ENCODE measurements around the gene CHCHD6.
"Not testable (repeated sequence)": the region's sequence is repeated elsewhere in the genome, so short reads cannot be mapped to it uniquely, and the experiment has no call there.

CHCHD6 gene

GRCh38 chr3:126792998-126793397 lies 89.0 kb downstream of the CHCHD6 start:
- no peak overlapping the region for H3K4me3 ChIP-seq (ENCODE audit: low read length)
- DNase-seq (ENCODE audit: low read depth, low spot score), result no peak

DNA sequence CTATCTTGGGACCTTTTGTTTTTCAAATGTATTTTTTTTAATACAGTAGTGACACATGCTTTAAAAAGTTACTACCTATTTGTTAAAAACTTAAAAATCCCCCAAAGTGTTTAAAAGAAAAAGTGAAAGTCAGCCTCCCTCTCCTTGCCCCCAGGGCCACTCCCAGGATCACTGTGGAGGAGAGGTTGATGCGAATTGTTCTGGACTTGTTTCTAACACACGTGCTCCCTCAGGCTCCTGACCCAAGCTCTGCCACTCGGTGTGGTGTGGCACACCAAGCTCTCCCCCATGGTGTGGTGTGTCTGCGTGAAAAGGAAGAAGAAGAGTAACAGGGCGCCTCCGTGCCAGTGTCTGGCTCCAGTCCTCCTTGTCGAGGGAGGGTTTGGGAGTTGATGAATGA lies 93.5 kb downstream of the CHCHD6 start:
- H3K4me3 ChIP-seq (ENCODE audit: low read length), result no peak overlapping the region
- no peak for DNase-seq (ENCODE audit: low read depth, low spot score)

GRCh38 chr3:126798521-126798920 lies 94.5 kb downstream of the CHCHD6 start:
- no peak for DNase-seq (ENCODE audit: low read depth, low spot score)

GRCh38 chr3:126799099-126799498 lies 95.1 kb downstream of the CHCHD6 start:
- H3K4me3 ChIP-seq (ENCODE audit: low read length), result no peak overlapping the region
- no peak for DNase-seq (ENCODE audit: low read depth, low spot score)

More at GRCh38 chr3:126798521-126798920, 94.5 kb downstream of the CHCHD6 start:
- no peak overlapping the region for H3K4me3 ChIP-seq (ENCODE audit: low read length)

GRCh38 chr3:126801312-126801711 lies 97.3 kb downstream of the CHCHD6 start:
- DNase-seq (ENCODE audit: low read depth, low spot score); H3K4me3 ChIP-seq (ENCODE audit: low read length): not testable (repeated sequence)

GRCh38 chr3:126807795-126808194 lies 103.8 kb downstream of the CHCHD6 start:
- no peak overlapping the region for H3K4me3 ChIP-seq (ENCODE audit: low read length)
- DNase-seq (ENCODE audit: low read depth, low spot score), result no peak

DNA sequence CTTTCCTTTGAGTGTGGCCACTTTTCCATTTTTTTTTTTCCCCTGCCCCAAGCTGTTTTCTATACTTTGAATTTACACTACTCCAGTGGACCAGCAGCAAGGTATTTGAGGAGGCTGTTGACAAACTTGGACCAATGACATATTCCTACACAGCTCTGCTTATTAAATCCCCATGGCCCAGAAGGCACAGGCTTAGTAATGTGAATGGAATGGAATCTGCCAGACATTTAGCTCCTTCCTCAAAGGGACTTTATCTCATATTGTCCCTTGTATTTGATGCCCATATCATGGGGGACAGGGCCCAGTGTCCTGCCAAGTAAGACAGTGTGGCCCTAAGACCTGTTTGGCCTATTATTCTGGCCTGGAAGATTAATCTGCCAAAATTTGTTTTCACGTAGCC lies 107.5 kb downstream of the CHCHD6 start:
- DNase-seq (ENCODE audit: low read depth, low spot score), result no peak
- no peak overlapping the region for H3K4me3 ChIP-seq (ENCODE audit: low read length)

DNA sequence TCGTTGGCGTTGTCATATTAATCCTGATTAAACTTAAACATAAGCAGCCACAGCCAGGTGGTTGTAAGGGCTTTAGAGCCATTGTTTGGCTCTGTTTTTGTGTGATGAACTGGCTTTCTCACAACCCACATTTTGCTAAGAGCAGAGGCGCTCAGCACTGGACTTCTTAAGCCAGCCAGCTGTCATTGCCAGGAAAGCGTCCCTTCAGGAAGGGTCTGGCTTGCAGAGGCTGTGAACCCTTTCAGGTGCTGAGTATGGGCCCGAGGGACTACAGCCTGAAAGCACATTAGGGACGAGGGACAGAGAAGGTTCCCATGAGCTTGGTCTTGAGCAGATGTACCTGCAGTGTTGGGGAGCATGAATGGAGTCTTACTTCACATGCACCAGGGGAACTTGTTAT lies 112.3 kb downstream of the CHCHD6 start:
- H3K4me3 ChIP-seq (ENCODE audit: low read length), result no peak overlapping the region
- no peak for DNase-seq (ENCODE audit: low read depth, low spot score)

DNA sequence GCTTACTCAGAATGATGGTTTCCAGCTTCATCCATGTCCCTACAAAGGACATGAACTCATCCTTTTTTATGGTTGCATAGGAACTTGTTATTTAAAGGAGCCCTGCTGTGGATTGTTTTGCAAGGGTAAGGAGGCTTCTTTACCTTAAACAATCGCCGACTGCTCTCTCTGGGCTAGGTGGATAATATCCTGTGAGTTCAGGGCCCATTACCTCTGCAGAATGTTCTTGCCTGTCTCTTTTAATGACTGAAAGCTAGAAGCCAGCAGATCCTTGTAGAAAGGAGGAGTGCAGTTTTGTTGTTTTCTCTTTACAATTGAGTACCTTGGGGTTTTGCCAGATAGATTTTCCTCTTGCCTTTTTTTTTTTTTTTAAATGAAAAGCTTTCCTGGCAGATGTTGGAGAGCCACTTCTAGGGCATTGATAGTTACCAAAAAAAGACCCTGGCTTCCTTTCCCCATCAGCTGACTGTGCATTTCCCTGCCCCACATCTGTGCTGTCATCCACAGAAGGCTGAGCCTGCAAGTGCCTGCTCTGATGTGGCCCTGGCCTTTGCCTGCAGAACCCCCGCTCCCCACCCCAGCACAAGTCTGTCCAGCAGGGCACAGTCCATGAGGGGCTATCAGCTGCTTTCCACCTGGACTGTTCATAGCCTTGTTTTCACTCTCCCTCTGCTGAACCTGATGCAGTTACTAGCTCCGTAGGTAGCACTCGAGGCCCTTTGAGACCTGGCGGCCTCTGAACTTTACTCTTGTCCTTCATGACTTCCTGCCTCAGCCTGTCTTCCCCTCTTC lies 113.1 kb downstream of the CHCHD6 start:
- no peak overlapping the region for H3K4me3 ChIP-seq (ENCODE audit: low read length)
- no peak for DNase-seq (ENCODE audit: low read depth, low spot score)

DNA sequence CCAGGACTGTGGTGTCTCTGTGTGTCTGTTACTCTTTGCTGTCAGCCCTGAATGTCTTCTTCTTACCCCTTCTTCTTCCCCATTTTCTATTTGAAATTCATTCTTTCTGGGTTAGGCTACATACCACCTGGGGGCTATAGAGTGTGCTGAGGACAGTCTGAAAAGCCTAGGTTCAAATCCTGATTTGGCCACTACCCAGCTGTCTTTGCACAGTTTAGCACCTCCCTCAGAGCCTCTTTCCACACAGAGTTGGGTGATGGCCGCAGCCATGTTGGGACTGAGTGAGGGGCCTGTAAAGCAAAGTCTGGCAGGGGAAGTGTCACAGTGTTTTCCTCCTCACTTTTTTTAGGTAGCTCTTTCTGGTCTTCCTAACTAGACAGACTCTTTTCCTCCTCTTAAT lies 113.7 kb downstream of the CHCHD6 start:
- H3K4me3 ChIP-seq (ENCODE audit: low read length), result no peak overlapping the region
- DNase-seq (ENCODE audit: low read depth, low spot score), result no peak

- no peak overlapping the region for H3K4me3 ChIP-seq (ENCODE audit: low read length)
- no peak for DNase-seq (ENCODE audit: low read depth, low spot score)
These were observed 114.5 kb downstream of the CHCHD6 start for GRCh38 chr3:126818400-126819095.

GRCh38 chr3:126826693-126827092 lies 122.7 kb downstream of the CHCHD6 start:
- no peak for DNase-seq (ENCODE audit: low read depth, low spot score)

GRCh38 chr3:126827121-126827520 lies 123.1 kb downstream of the CHCHD6 start:
- no peak for DNase-seq (ENCODE audit: low read depth, low spot score)
- no peak overlapping the region for H3K4me3 ChIP-seq (ENCODE audit: low read length)

More at GRCh38 chr3:126826693-126827092, 122.7 kb downstream of the CHCHD6 start:
- no peak overlapping the region for H3K4me3 ChIP-seq (ENCODE audit: low read length)

- no peak for DNase-seq (ENCODE audit: low read depth, low spot score)
- no peak overlapping the region for H3K4me3 ChIP-seq (ENCODE audit: low read length)
These were observed 124.3 kb downstream of the CHCHD6 start for GRCh38 chr3:126828306-126828705.

DNA sequence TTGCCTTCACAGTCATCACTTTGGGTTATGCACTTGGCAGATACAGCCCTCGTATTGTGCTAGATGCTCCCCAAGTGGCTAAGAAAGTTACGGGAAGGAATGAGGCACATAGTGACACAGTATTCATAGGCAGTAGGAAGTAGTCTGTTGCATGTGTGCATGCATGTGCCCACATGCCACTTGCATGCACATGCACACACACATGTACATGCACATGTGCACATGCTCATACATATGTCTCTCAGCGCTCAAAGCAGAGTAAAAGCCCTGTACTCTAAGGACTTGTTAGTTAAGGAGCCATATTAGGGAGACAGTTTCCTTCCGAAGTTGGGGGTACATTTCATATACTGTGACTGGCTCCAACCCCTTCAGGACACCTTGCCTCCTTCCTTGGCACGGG lies 128.9 kb downstream of the CHCHD6 start:
- no peak overlapping the region for H3K4me3 ChIP-seq (ENCODE audit: low read length)
- no peak for DNase-seq (ENCODE audit: low read depth, low spot score)

DNA sequence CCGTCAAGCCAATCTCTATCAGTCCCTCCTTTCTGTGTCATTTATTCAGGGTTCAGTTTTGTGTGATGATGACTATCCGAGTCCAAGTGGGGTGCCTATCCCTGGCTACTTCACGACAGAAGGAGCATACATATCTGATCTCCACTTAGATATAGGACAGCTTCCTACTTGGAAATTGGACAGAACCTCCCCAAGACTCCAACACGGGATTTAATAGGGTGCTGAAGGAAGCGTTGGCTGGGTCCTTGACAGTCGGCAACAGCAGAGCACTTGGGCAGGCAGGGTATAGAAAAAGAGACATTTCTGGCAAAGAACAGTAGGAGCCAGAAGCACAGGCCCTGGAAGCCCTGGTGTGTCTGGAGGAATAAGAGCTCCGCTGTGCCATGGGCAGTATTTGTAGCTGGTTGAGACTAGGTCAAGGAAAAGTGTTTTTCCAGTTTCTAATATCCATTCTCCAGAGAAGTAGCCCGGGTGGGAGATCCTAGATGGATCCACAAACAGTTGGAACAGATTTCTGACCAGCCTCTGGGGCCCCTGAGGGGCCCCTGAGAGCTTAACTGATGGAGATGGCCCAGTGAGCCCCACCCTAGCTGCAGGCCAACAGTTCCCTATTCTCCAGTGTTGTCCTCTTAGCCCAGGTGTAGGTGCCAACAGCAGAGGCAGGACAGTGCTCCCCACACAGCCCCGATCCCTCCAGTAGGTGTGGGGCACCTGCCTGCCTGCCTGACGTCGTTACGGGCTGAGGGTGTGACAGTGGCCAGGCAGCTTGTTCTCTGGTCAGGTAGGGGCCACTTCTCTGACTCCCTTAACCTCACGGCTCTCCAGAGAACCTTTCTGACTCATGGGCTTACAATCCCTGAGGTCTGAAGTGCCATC lies 130.8 kb downstream of the CHCHD6 start:
- no peak overlapping the region for H3K4me3 ChIP-seq (ENCODE audit: low read length)
- no peak for DNase-seq (ENCODE audit: low read depth, low spot score)

DNA sequence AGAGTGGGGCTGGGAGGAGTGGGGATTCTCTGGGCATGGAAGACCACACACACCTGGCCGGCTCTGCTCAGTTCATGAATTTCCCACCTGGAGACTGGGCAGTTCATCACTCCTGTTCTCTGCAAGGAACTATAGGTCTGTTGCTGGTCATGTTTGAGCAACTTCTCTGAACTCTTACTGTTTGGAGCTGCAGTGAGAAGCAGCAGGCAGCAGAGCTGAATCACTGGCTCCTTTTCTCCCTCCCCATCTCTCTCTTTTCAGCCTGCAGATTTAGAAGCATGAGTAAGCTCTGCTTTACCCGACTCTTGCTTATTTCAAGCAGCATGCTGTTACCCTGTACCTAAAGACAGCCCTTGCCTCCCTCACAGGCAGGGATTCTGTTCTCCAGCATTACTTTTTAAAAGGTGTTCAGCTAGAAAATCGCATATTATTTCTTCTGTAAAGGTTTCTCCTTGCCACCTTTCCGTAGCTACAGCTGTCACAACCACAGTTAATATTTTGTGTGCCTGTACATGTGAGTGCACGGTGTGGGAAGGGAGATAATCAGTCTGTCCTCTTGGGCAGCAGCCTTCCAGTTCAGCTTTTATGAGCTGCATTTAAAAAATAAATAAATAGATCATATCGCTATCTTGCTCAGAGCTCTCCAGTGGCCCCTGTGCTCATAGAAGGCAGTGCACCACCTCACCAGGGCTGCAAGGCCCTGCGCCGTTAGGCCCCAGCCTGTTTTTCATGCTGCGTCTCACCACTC lies 131.6 kb downstream of the CHCHD6 start:
- DNase-seq (ENCODE audit: low read depth, low spot score), result no peak
- no peak overlapping the region for H3K4me3 ChIP-seq (ENCODE audit: low read length)

GRCh38 chr3:126836220-126836860 lies 132.3 kb downstream of the CHCHD6 start:
- DNase-seq (ENCODE audit: low read depth, low spot score), result no peak

DNA sequence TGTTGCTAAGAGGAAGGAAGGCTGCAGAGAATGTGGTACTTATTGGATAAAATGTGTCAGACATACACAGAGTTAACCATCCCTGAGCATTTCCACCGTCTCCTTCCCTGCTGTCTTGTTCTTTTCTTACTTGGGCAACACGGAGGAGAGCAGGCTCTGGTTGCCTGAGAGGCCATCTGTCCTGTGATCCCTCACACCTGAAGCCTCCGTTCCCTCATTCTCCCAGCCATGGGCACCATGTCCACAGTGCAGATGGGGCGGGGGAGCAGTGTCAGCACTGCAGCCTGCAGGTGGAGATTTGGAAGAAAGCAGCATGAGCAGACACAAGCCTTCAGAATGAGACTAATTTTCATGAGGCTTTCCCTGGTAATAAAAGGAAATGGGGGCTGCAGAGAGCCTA lies 133.7 kb downstream of the CHCHD6 start:
- H3K4me3 ChIP-seq (ENCODE audit: low read length), result no peak overlapping the region
- DNase-seq (ENCODE audit: low read depth, low spot score), result no peak

More at GRCh38 chr3:126836220-126836860, 132.3 kb downstream of the CHCHD6 start:
- H3K4me3 ChIP-seq (ENCODE audit: low read length), result no peak overlapping the region
